Endothelial cell of umbilical vein (primary cell): ENCODE results near the gene S100P.

Experiments used
- CTCF ChIP-seq, 2 donors: IDR thresholded peaks; 1 replicate in 1 of 2; 2 replicates in 1 of 2; pipeline ENCODE4 v1.5.1; 2011; ENCODE audit warnings: low read length in 2 of 2, mild to moderate bottlenecking in 2 of 2, moderate library complexity in 2 of 2, control low read depth in 1 of 2, inconsistent platforms in 1 of 2, low read depth in 1 of 2; ENCODE audit not compliant: insufficient read depth in 1 of 2; ENCODE audit errors: extremely low read depth in 1 of 2
- EZH2 ChIP-seq: IDR thresholded peaks from 2 replicates; pipeline ENCODE4 v1.6.1; 2012; ENCODE audit warnings: borderline replicate concordance, low read depth, mild to moderate bottlenecking, moderate library complexity, low read length, inconsistent platforms; ENCODE audit not compliant: severe bottlenecking
- MAX ChIP-seq: IDR thresholded peaks from 2 replicates; pipeline ENCODE4 v1.6.1; 2011; ENCODE audit not compliant: insufficient read depth, insufficient read length
- POLR2A ChIP-seq: IDR thresholded peaks from 2 replicates; pipeline ENCODE4 v1.6.1; 2012; ENCODE audit warnings: low read depth, mild to moderate bottlenecking, control low read depth, low read length
- POLR2AphosphoS5 ChIP-seq: IDR thresholded peaks from 2 replicates; pipeline ENCODE4 v1.6.1; 2012; ENCODE audit warnings: low read depth, mild to moderate bottlenecking, control low read depth, low read length, moderate library complexity; ENCODE audit not compliant: insufficient read depth

- no peak for TF ChIP-seq CTCF (IDR thresholded peaks at IDR 0.05; ENCODE audit: extremely low read depth in 1 of 2, insufficient read depth in 1 of 2, low read depth in 1 of 2, low read length in 2 of 2)
- no peak for TF ChIP-seq POLR2A
- no peak for TF ChIP-seq POLR2AphosphoS5
- no peak for TF ChIP-seq EZH2
- no peak for TF ChIP-seq MAX
These were observed 4.7 kb upstream of the S100P start for GRCh38 chr4:6688879-6689505.
